ENCODE measurements around the gene GRID1. TPM values are rescaled to one million over a fixed set of nuclear protein-coding genes. Genes with fewer than 3 reads are reported as not detected.
A peak's percentile ranks its signal among the peaks of the same experiment; 100 is the strongest.

Gene GRID1
- total RNA-seq, 1 donor from 2014 or later: 0.75 TPM

DNA sequence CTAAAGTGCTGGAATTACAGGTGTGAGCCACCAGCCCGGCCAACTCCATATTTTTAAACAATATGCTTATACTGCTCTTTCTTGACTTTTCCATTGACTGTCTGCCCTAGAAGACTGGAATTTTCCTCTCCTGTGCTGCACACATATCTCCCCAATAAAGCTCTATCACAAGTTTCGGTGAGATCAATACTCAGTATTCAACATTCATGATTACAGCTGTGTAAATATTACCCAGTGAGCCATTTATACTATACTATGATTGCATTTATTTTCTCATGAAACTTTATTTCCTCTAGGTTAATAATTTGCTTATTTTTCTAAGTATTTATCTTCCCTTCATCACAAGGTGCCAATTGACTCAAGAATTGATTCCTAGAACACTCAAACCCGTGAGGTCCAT, 48.5 kb upstream of the GRID1 start:
- Histone ChIP-seq H3K4me3 (ENCODE audit: insufficient read depth, low read depth, low read length) (no peak overlapping the region), H3K4me2 (ENCODE audit: low read length) (no peak overlapping the region), H3K9ac (ENCODE audit: low read length) (no peak overlapping the region), H3K27ac (ENCODE audit: low read depth, low read length) (no peak overlapping the region), H3K36me3 (ENCODE audit: insufficient read depth, low read length) (no peaks in the 10 kb centered on the region), H3K9me3 (ENCODE audit: insufficient read depth, low read depth, low read length) (peaks cover 5% of the 10 kb centered on the region), H2AFZ (ENCODE audit: low read depth, low read length) (no peak overlapping the region), H3K79me2 (ENCODE audit: insufficient read depth, low read length) (no peaks in the 10 kb centered on the region), H4K20me1 (ENCODE audit: insufficient read depth, low read length) (no peaks in the 10 kb centered on the region), H3K4me1 (ENCODE audit: insufficient read depth, low read length) (peaks cover 24% of the 10 kb centered on the region), H3K27me3 (ENCODE audit: insufficient read depth, low read length) (no peaks in the 10 kb centered on the region)
- no peak for TF ChIP-seq EZH2 (IDR thresholded peaks at IDR 0.05; ENCODE audit: insufficient read depth, low read length)
- TF ChIP-seq, protein P1, sequence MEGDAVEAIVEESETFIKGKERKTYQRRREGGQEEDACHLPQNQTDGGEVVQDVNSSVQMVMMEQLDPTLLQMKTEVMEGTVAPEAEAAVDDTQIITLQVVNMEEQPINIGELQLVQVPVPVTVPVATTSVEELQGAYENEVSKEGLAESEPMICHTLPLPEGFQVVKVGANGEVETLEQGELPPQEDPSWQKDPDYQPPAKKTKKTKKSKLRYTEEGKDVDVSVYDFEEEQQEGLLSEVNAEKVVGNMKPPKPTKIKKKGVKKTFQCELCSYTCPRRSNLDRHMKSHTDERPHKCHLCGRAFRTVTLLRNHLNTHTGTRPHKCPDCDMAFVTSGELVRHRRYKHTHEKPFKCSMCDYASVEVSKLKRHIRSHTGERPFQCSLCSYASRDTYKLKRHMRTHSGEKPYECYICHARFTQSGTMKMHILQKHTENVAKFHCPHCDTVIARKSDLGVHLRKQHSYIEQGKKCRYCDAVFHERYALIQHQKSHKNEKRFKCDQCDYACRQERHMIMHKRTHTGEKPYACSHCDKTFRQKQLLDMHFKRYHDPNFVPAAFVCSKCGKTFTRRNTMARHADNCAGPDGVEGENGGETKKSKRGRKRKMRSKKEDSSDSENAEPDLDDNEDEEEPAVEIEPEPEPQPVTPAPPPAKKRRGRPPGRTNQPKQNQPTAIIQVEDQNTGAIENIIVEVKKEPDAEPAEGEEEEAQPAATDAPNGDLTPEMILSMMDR (IDR thresholded peaks at IDR 0.05; ENCODE audit: insufficient read depth, low read depth, low read length): no peak
- Mint-ChIP-seq H3K4me1 (ENCODE audit: low read depth, unreplicated experiment) (peaks cover 26% of the 10 kb centered on the region), H3K9me3 (ENCODE audit: unreplicated experiment) (no peaks in the 10 kb centered on the region), H3K4me3 (ENCODE audit: unreplicated experiment) (no peak overlapping the region), H3K27ac (ENCODE audit: unreplicated experiment) (no peak overlapping the region), H3K27me3 (ENCODE audit: low read depth, unreplicated experiment) (no peaks in the 10 kb centered on the region), H3K36me3 (ENCODE audit: low read depth, unreplicated experiment) (peaks cover 3% of the 10 kb centered on the region)
- FAIRE-seq (no peak), DNase-seq (ENCODE audit: low read depth) (no peak)

DNA sequence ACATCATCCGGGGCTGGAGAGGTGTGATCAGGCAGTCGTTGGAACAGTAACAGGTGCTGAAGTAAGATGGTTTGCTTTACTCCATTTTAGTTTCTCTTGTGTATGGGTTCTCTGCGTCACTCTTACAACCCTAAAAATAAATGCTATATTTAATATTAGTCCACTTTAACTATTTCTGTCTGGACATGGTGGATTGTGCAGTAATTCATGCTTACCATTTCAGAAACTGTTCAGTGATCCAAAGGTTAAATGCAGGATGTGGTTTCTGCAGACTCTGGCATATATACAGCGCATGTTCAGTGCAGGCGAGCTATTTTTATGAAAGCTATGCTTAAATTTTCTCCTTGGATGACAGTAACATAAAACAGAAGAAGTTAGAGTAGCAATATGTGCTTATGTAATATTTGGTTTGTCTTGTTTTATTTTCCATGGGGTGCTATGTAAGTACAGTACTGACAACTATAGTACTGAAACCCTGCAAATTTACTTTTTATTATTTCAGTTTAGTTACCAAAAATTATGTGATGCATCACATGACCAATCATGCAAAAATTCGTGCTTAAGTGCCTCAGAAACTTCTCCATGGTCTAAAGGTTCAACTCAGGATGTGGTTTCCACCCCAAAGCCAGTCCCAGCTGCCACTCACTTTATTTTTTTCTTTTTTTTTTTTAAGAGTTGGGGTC, 46.6 kb upstream of the GRID1 start:
- peaks cover 3% of the 10 kb centered on the region for H3K36me3 Mint-ChIP-seq (ENCODE audit: low read depth, unreplicated experiment)
- no peaks in the 10 kb centered on the region for H3K27me3 Mint-ChIP-seq (ENCODE audit: low read depth, unreplicated experiment)
- no peak overlapping the region for H3K27ac Mint-ChIP-seq (ENCODE audit: unreplicated experiment)
- H3K4me1 Mint-ChIP-seq (ENCODE audit: low read depth, unreplicated experiment): peaks cover 26% of the 10 kb centered on the region
- Histone ChIP-seq H4K20me1 (ENCODE audit: insufficient read depth, low read length) (no peaks in the 10 kb centered on the region), H3K9me3 (ENCODE audit: insufficient read depth, low read depth, low read length) (peaks cover 5% of the 10 kb centered on the region), H3K36me3 (ENCODE audit: insufficient read depth, low read length) (no peaks in the 10 kb centered on the region), H3K4me1 (ENCODE audit: insufficient read depth, low read length) (peaks cover 24% of the 10 kb centered on the region), H3K27me3 (ENCODE audit: insufficient read depth, low read length) (no peaks in the 10 kb centered on the region), H2AFZ (ENCODE audit: low read depth, low read length) (no peak overlapping the region), H3K79me2 (ENCODE audit: insufficient read depth, low read length) (no peaks in the 10 kb centered on the region), H3K4me3 (ENCODE audit: insufficient read depth, low read depth, low read length) (no peak overlapping the region), H3K9ac (ENCODE audit: low read length) (no peak overlapping the region), H3K27ac (ENCODE audit: low read depth, low read length) (no peak overlapping the region), H3K4me2 (ENCODE audit: low read length) (peak overlapping the region; percentile 70)
- no peak overlapping the region for H3K4me3 Mint-ChIP-seq (ENCODE audit: unreplicated experiment)
- TF ChIP-seq, protein P1 (IDR thresholded peaks at IDR 0.05; ENCODE audit: insufficient read depth, low read depth, low read length): no peak
- no peak for TF ChIP-seq EZH2 (IDR thresholded peaks at IDR 0.05; ENCODE audit: insufficient read depth, low read length)
- peak; percentile 45 for DNase-seq (ENCODE audit: low read depth)
- no peak for FAIRE-seq
- H3K9me3 Mint-ChIP-seq (ENCODE audit: unreplicated experiment): no peaks in the 10 kb centered on the region

DNA sequence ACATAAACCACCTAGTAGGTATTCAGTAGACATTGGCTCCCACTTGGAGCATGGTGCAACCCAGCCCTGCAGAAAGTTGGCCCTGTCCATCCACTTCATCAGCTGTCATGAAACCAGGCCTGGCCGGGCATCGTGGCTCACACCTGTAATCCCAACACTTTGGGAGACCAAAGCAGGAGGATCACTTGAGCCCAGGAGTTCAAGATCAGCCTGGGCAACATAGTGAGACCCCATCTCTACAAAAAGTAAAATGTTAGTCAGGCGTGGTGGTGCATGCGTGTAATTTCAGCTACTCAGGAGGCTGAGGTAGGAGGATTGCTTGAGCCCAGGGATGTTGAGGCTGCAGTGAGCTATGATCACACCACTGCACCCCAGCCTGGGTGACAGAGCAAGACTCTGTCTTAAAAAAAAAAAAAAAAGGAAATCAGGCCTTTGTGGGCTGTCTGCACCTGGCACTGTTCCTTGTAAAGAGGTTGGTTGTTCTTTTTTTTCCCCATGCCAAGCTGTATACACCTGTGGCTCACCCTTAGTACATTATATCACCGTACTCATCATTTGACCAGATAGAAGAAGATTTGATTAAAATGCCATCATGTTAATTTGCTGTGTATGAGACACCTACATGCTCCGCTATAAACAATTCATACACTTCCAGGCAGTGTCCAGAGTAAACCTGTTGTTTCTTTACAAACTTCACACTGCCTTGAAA, 45.4 kb upstream of the GRID1 start:
- no peak overlapping the region for H3K9ac ChIP-seq (ENCODE audit: low read length)
- peaks cover 5% of the 10 kb centered on the region for H3K9me3 ChIP-seq (ENCODE audit: insufficient read depth, low read depth, low read length)
- peak overlapping the region; percentile 87 for H3K27ac Mint-ChIP-seq (ENCODE audit: unreplicated experiment)
- no peaks in the 10 kb centered on the region for H4K20me1 ChIP-seq (ENCODE audit: insufficient read depth, low read length)
- no peak for FAIRE-seq
- peak overlapping the region; percentile 56 for H3K4me2 ChIP-seq (ENCODE audit: low read length)
- TF ChIP-seq, protein P1 (IDR thresholded peaks at IDR 0.05; ENCODE audit: insufficient read depth, low read depth, low read length): no peak
- TF ChIP-seq EZH2 (IDR thresholded peaks at IDR 0.05; ENCODE audit: insufficient read depth, low read length): no peak
- H3K4me3 ChIP-seq (ENCODE audit: insufficient read depth, low read depth, low read length): no peak overlapping the region
- DNase-seq (ENCODE audit: low read depth): no peak
- H3K27ac ChIP-seq (ENCODE audit: low read depth, low read length): peak overlapping the region; percentile 75
- no peaks in the 10 kb centered on the region for H3K27me3 Mint-ChIP-seq (ENCODE audit: low read depth, unreplicated experiment)
- H3K9me3 Mint-ChIP-seq (ENCODE audit: unreplicated experiment): no peaks in the 10 kb centered on the region
- H3K36me3 Mint-ChIP-seq (ENCODE audit: low read depth, unreplicated experiment): peaks cover 3% of the 10 kb centered on the region
- H3K27me3 ChIP-seq (ENCODE audit: insufficient read depth, low read length): no peaks in the 10 kb centered on the region
- H3K79me2 ChIP-seq (ENCODE audit: insufficient read depth, low read length): no peaks in the 10 kb centered on the region
- peaks cover 26% of the 10 kb centered on the region for H3K4me1 Mint-ChIP-seq (ENCODE audit: low read depth, unreplicated experiment)
- peaks cover 24% of the 10 kb centered on the region for H3K4me1 ChIP-seq (ENCODE audit: insufficient read depth, low read length)
- no peak overlapping the region for H2AFZ ChIP-seq (ENCODE audit: low read depth, low read length)
- peak overlapping the region; percentile 55 for H3K4me3 Mint-ChIP-seq (ENCODE audit: unreplicated experiment)
- no peaks in the 10 kb centered on the region for H3K36me3 ChIP-seq (ENCODE audit: insufficient read depth, low read length)
